Stimulated activated CD8-positive, alpha-beta memory T cell treated with anti-CD3 and anti-CD28 coated beads, Interleukin-12 subunit alpha, Interleukin-12 subunit beta, amount 100 ng/mL, for 24 hours (primary cell): Measurements from ENCODE around the gene HRH4.

Experiments used
- DNase-seq: peaks from one replicate; pipeline ENCODE4 v3.0.0-alpha.2; 2020; ENCODE audit errors: extremely low read depth

Gene HRH4

DNA sequence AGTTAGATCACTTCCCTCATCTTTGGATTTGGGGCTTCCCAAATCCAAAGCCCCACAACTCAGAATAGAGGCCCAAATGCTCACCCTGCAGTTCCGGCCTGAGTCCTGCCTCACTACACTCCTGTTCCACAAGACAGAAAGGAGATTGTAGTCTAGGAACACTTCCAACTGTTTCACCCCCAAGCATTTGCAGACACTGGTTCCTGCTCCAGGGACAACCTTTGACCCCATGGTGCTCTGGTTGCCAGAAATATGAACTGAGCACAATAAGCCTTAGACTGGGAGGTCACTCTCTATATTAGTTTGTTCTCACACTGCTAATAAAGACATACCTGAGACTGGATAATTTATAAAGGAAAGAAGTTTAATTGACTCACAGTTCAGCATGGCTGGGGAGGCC is 49.0 kb downstream of the HRH4 start:
- no peak for DNase-seq

DNA sequence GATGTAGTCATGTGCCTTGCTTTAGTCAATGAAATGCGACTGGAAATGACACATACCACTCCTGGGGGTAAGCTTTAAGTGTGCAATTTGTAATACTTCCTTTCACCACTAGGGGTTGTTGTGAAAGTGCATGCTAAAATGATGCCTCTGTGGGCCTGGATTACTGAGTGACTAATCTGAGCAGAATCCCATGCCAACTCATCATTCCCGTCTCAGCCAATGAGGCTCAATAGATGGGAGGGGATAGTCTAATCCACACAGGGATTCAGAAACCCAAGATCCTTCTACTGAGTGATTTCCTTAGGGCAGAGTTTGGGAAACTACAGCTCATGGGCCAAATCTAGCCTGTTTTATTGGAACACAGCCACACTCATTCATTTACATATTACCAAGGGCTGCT is 54.0 kb downstream of the HRH4 start:
- DNase-seq, result no peak

DNA sequence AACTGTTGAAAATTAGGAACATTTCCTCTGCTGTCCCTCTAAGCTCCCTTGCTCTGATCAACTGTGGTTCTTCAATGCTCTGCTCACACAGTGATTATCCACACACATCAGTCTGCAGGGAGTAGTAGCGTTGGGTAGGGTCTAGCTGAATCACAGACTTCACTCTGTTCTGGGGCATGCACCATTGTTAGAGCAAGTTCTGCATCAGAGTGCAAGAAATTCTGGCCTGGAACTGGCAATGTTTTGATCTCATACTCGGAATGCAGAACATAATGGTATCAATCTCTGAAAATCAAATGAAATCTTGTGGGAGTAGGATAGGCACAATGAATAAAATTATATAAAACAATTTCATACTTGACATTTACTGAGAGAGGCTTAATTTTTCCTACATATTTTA is 55.3 kb downstream of the HRH4 start:
- DNase-seq, result no peak

DNA sequence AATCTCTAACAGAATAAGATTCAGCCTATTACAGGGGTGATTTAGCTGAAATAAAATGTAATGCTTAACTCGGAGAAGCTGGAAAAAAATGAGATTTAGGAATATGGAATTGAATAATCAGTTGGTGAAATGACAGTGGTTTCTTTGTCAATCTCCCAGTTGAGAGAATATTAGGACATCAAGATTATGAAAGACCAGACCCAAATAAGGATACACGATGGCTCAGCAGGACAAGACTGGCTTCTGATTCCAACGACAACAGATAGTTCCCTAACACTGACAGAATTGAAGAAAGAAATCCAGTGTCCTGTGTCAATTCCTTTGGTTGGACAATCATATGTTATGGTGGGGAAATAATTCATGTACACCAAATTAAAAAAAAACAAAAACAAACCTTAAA is 55.8 kb downstream of the HRH4 start:
- no peak for DNase-seq

DNA sequence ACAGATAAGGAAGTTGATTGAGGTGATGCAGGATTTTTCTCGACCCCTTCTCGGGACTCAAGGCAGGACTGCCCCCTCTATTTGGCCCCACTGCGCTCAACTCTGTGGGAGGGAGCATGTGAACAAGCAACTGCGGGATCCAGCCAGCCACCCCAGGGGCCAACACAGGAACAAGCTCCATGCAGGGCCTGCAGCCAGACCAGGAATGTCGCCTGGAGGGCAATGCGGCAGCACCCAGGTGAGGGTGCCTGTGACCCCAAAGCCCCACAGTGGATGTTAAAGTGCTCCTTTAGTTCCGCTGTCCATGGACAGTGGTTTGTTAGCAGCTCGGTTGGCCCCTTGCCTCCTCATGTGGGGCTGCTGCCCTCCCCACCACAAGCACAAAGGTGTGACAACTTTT is 57.1 kb downstream of the HRH4 start:
- DNase-seq, result no peak

DNA sequence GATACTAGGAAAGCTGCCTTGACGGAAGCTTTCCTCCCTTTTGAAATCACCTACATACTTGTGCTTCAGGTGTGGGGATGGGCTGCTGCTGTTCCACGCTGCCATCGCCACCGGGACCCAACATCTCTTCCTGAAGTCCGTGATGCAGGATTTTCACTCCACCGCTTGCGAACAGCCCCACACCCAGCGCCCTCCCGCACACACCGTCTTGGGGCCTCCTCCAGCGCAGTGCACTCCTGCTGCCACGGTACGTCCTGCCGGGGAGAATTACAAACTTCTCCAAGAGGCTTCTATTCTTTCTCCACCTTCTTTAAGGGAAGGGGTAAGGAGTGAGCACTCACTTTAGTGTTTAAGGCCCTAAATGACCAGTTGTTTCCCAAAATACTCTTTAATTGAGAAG is 58.2 kb downstream of the HRH4 start:
- DNase-seq, result no peak
